H9 (cell line): Measurements from ENCODE around the gene NKAIN4. TPM values are rescaled to one million over a fixed set of nuclear protein-coding genes. Genes with fewer than 3 reads are reported as not detected.
A peak's percentile ranks its signal among the peaks of the same experiment; 100 is the strongest.

Experiments used
- DNase-seq: peaks from one replicate; pipeline ENCODE4 v3.0.0-alpha.2; 2017
- H2AFZ ChIP-seq: one replicate; pipeline ENCODE4 v1.6.1; 2013; ENCODE audit warnings: mild to moderate bottlenecking, low read length, control low read depth, moderate library complexity
- H2AK5ac ChIP-seq: 2 replicates; pipeline ENCODE4 v1.6.1; 2013; ENCODE audit warnings: low read length, control low read depth, mixed read lengths; ENCODE audit not compliant: insufficient read length
- H2BK120ac ChIP-seq: one replicate; pipeline ENCODE4 v1.6.1; 2013; ENCODE audit warnings: low read depth, mild to moderate bottlenecking, low read length, control low read depth, inconsistent platforms; ENCODE audit not compliant: poor library complexity, severe bottlenecking
- H2BK12ac ChIP-seq: 2 replicates; pipeline ENCODE4 v1.6.1; 2013; ENCODE audit warnings: low read length, control low read depth, mixed read lengths, low read depth; ENCODE audit not compliant: insufficient read length
- H2BK15ac ChIP-seq: 2 replicates; pipeline ENCODE4 v1.6.1; 2013; ENCODE audit warnings: low read depth, low read length, control low read depth
- H2BK20ac ChIP-seq: one replicate; pipeline ENCODE4 v1.6.1; 2013; ENCODE audit warnings: low read depth, mild to moderate bottlenecking, low read length, control low read depth, inconsistent platforms; ENCODE audit not compliant: poor library complexity, severe bottlenecking
- H2BK5ac ChIP-seq: 2 replicates; pipeline ENCODE4 v1.6.1; 2013; ENCODE audit warnings: low read length, control low read depth, mixed read lengths; ENCODE audit not compliant: insufficient read length
- H3K14ac ChIP-seq: 2 replicates; pipeline ENCODE4 v1.6.1; 2013; ENCODE audit warnings: low read length, control low read depth; ENCODE audit not compliant: insufficient read depth
- H3K18ac ChIP-seq: 2 replicates; pipeline ENCODE4 v1.6.1; 2013; ENCODE audit warnings: low read depth, mild to moderate bottlenecking, mixed read lengths, low read length, control low read depth; ENCODE audit not compliant: insufficient read length
- H3K23ac ChIP-seq: 2 replicates; pipeline ENCODE4 v1.6.1; 2013; ENCODE audit warnings: low read length, control low read depth, mixed read lengths, low read depth; ENCODE audit not compliant: insufficient read length
- H3K23me2 ChIP-seq: 2 replicates; pipeline ENCODE4 v1.6.1; 2013; ENCODE audit warnings: low read depth, mild to moderate bottlenecking, mixed read lengths, low read length, control low read depth; ENCODE audit not compliant: insufficient read length, poor library complexity, severe bottlenecking
- H3K27ac ChIP-seq: 2 replicates; pipeline ENCODE4 v1.5.1; 2013; ENCODE audit warnings: low read length, control low read depth, mixed read lengths, low read depth; ENCODE audit not compliant: insufficient read length
- H3K27me3 ChIP-seq: 2 replicates; pipeline ENCODE4 v1.6.1; 2013; ENCODE audit warnings: low read length, control low read depth, inconsistent platforms; ENCODE audit not compliant: insufficient read depth
- H3K4ac ChIP-seq: 2 replicates; pipeline ENCODE4 v1.6.1; 2013; ENCODE audit warnings: low read depth, mild to moderate bottlenecking, control low read depth, inconsistent platforms, low read length, moderate library complexity
- H3K4me1 ChIP-seq: 2 replicates; pipeline ENCODE4 v1.6.1; 2013; ENCODE audit warnings: low read length, control low read depth, inconsistent platforms; ENCODE audit not compliant: insufficient read depth
- H3K4me2 ChIP-seq: 2 replicates; pipeline ENCODE4 v1.6.1; 2013; ENCODE audit warnings: low read length, control low read depth, mixed read lengths; ENCODE audit not compliant: insufficient read length, insufficient read depth
- H3K56ac ChIP-seq: 2 replicates; pipeline ENCODE4 v1.6.1; 2013; ENCODE audit warnings: low read depth, mild to moderate bottlenecking, mixed read lengths, low read length, control low read depth; ENCODE audit not compliant: insufficient read length
- H3K79me1 ChIP-seq: 2 replicates; pipeline ENCODE4 v1.6.1; 2013; ENCODE audit warnings: low read depth, mild to moderate bottlenecking, moderate library complexity, low read length, control low read depth, inconsistent platforms; ENCODE audit not compliant: insufficient read depth, poor library complexity, severe bottlenecking
- H3K79me2 ChIP-seq: 2 replicates; pipeline ENCODE4 v1.6.1; 2013; ENCODE audit warnings: low read length, control low read depth, inconsistent platforms; ENCODE audit not compliant: insufficient read depth
- H3K9ac ChIP-seq: 2 replicates; pipeline ENCODE4 v1.6.1; 2013; ENCODE audit warnings: low read length, control low read depth, mixed read lengths; ENCODE audit not compliant: insufficient read length; ENCODE audit errors: extremely low read depth
- H3K9me3 ChIP-seq: one replicate; pipeline ENCODE4 v1.6.1; 2013; ENCODE audit warnings: low read depth, low read length, inconsistent platforms; ENCODE audit not compliant: control insufficient read depth
- H3T11ph ChIP-seq: one replicate; pipeline ENCODE4 v1.6.1; 2013; ENCODE audit warnings: mild to moderate bottlenecking, low read length, control low read depth, inconsistent platforms
- H4K20me1 ChIP-seq: one replicate; pipeline ENCODE4 v1.6.1; 2013; ENCODE audit not compliant: control insufficient read depth, insufficient read length, insufficient read depth
- H4K5ac ChIP-seq: 2 replicates; pipeline ENCODE4 v1.6.1; 2013; ENCODE audit warnings: low read depth, mild to moderate bottlenecking, mixed read lengths, low read length, control low read depth; ENCODE audit not compliant: insufficient read length
- H4K8ac ChIP-seq: replicated peaks from 2 replicates; pipeline ENCODE4 v1.6.1; 2013; ENCODE audit warnings: low read length, control low read depth, mixed read lengths, low read depth; ENCODE audit not compliant: insufficient read length
- H4K91ac ChIP-seq: 2 replicates; pipeline ENCODE4 v1.6.1; 2013; ENCODE audit warnings: low read depth, mild to moderate bottlenecking, moderate library complexity, mixed read lengths, low read length, control low read depth; ENCODE audit not compliant: insufficient read length
- H3K27ac Mint-ChIP-seq, 3 experiments: 2 replicates in 2 of 3; 3 replicates in 1 of 3; pipeline ENCODE4 v1.8.0; 2020 to 2021; ENCODE audit warnings: mixed read lengths in 3 of 3, mild to moderate bottlenecking in 1 of 3, moderate library complexity in 1 of 3
- H3K27me3 Mint-ChIP-seq: 2 replicates; pipeline ENCODE4 v1.8.0; 2021; ENCODE audit warnings: low read depth, mild to moderate bottlenecking, moderate library complexity, mixed read lengths
- H3K36me3 Mint-ChIP-seq, 3 experiments: 2 replicates in 2 of 3; 3 replicates in 1 of 3; pipeline ENCODE4 v1.8.0; 2020 to 2021; ENCODE audit warnings: low read depth in 3 of 3, mixed read lengths in 3 of 3; ENCODE audit not compliant: insufficient read depth in 1 of 3
- H3K4me1 Mint-ChIP-seq, 2 experiments: 2 replicates each; pipeline ENCODE4 v1.8.0; 2020; ENCODE audit warnings: mixed read lengths in 2 of 2
- H3K4me3 Mint-ChIP-seq, 2 experiments: 2 replicates in 1 of 2; 3 replicates in 1 of 2; pipeline ENCODE4 v1.8.0; 2020 to 2021; ENCODE audit warnings: mild to moderate bottlenecking in 2 of 2, mixed read lengths in 2 of 2, moderate library complexity in 1 of 2
- H3K9me3 Mint-ChIP-seq, 2 experiments: 2 replicates in 1 of 2; 3 replicates in 1 of 2; pipeline ENCODE4 v1.8.0; 2020; ENCODE audit warnings: mild to moderate bottlenecking in 2 of 2, mixed read lengths in 2 of 2, moderate library complexity in 1 of 2
- CTCF ChIP-seq: fragments of 200-600 bp; sonication (generic); conservative IDR thresholded peaks from 3 replicates; pipeline ENCODE4 v1.8.0; 2021; ENCODE audit warnings: antibody characterized with exemption, mild to moderate bottlenecking
- WGBS: extraction: QIAGEN DNeasy Blood & Tissue Kit; methylation state at CpG from one replicate; pipeline ENCODE4 v1.1.7; 2013; ENCODE audit warnings: missing lambda C conversion rate, low lambda C conversion rate, mixed read lengths; ENCODE audit not compliant: insufficient read length; ENCODE audit errors: extremely low coverage; 5-methylcytosine and 5-hydroxymethylcytosine counted together
- total RNA-seq: library from RNA; stranded (reverse); gene quantifications from 2 replicates; pipeline ENCODE4 v1.2.1, GENCODE V29; 2021

NKAIN4 gene
- total RNA-seq, 1 experiment from 2014 or later, result 20.9 TPM

- no peak overlapping the region; the same call in 1 of the 2 replicates for H3K14ac ChIP-seq
- Mint-ChIP-seq H3K36me3 (no peaks in the 10 kb centered on the region; a peak in 1 of 7 replicates), H3K4me1 (peaks cover 10 to 13% of the 10 kb centered on the region in 2 experiments), H3K4me3 (no peak overlapping the region), H3K27ac (peak overlapping the region in 2 of 3 experiments; percentile 72 to 73; a peak in 2 of 7 replicates), H3K27me3 (peaks cover 3% of the 10 kb centered on the region; the same call in 1 of the 2 replicates), H3K9me3 (no peaks in the 10 kb centered on the region)
- WGBS, result no CpG with 5 or more reads among the region's 25 CpGs
- H4K91ac ChIP-seq, result no peak overlapping the region
- no peak overlapping the region for H2BK120ac ChIP-seq
- TF ChIP-seq CTCF, result no peak
- H3K79me2 ChIP-seq, result no peaks in the 10 kb centered on the region
- no peak overlapping the region for H2BK15ac ChIP-seq
- no peaks in the 10 kb centered on the region for H3K27me3 ChIP-seq
- H3K4ac ChIP-seq, result no peak overlapping the region
- H3K4me2 ChIP-seq, result no peak overlapping the region
- no peak overlapping the region for H2AFZ ChIP-seq
- H3K18ac ChIP-seq, result no peak overlapping the region
- H2BK12ac ChIP-seq, result no peak overlapping the region
- no peak overlapping the region for H2BK20ac ChIP-seq
- H3K56ac ChIP-seq, result no peak overlapping the region
- H3K23me2 ChIP-seq, result no peaks in the 10 kb centered on the region
- H4K5ac ChIP-seq, result no peak overlapping the region
- H4K20me1 ChIP-seq, result no peaks in the 10 kb centered on the region
- H3K27ac ChIP-seq, result no peak overlapping the region
- no peak for DNase-seq
- no peak overlapping the region for H3K23ac ChIP-seq
- H3K4me1 ChIP-seq, result no peaks in the 10 kb centered on the region
- H2AK5ac ChIP-seq, result no peak overlapping the region
- no peak overlapping the region for H3T11ph ChIP-seq
- no peak overlapping the region for H3K9ac ChIP-seq
- H3K9me3 ChIP-seq, result no peaks in the 10 kb centered on the region
- no peak overlapping the region for H4K8ac ChIP-seq
- no peaks in the 10 kb centered on the region for H3K79me1 ChIP-seq
- no peak overlapping the region for H2BK5ac ChIP-seq
Observed at GRCh38 chr20:63243604-63244247, 10.5 kb downstream of the NKAIN4 start.
